A549 (cell line): Measurements from ENCODE around the gene ATP2B3. TPM values are rescaled to one million over a fixed set of nuclear protein-coding genes. Genes with fewer than 3 reads are reported as not detected.

ENCODE experiments used
- ATAC-seq, 2 experiments: fragments of 200-7000 bp in 1 of 2; fragments of >200 bp in 1 of 2; cut with Nextera tagmentation in 1 of 2; cut with Tn5 transposase in 1 of 2; 3 replicates each; pipeline versions ENCODE4 v1.8.0 to v1.9.1; 2018 to 2020; ENCODE audit warnings: mild to moderate bottlenecking in 1 of 2, moderate library complexity in 1 of 2
- CTCF ChIA-PET: fragments of 300-600 bp; sonication (Branson Sonifier 250); formaldehyde crosslinking; extraction: SDS; loops from one replicate; lab custom pipeline; 2021; ENCODE audit warnings: antibody characterized with exemption, inconsistent platforms; lab: Yijun Ruan, JAX
- POLR2A ChIA-PET: fragments of 350-600 bp; formaldehyde crosslinking; extraction: SDS; loops from one replicate; lab custom pipeline; 2021; ENCODE audit warnings: antibody characterized with exemption, inconsistent platforms; lab: Yijun Ruan, JAX
- DNase-seq, 2 experiments: peaks; one replicate each; pipeline versions ENCODE4 v3.0.0 to v3.0.0-alpha.2; 2011 to 2016; ENCODE audit warnings: low read depth in 1 of 2, low spot score in 1 of 2
- FAIRE-seq: peaks from 2 replicates; lab custom pipeline; 2011; peaks lifted over from hg19 to GRCh38; lab: Jason Lieb, UNC
- H3K27ac ChIP-seq, 2 experiments: fragments of >200 bp; sonication (Bioruptor Twin); formaldehyde crosslinking; 3 replicates each; pipeline ENCODE4 v1.5.1; 2016 to 2017
- H3K4me1 ChIP-seq: fragments of >200 bp; sonication (Bioruptor Twin); formaldehyde crosslinking; 3 replicates; pipeline ENCODE4 v1.6.1; 2016
- H3K4me2 ChIP-seq: fragments of >200 bp; sonication (Bioruptor Twin); formaldehyde crosslinking; 3 replicates; pipeline ENCODE4 v1.6.1; 2016
- H3K4me3 ChIP-seq: fragments of >200 bp; sonication (Bioruptor Twin); formaldehyde crosslinking; 3 replicates; pipeline ENCODE4 v1.5.1; 2016
- H3K9me3 ChIP-seq: fragments of >200 bp; sonication (Bioruptor Twin); formaldehyde crosslinking; 3 replicates; pipeline ENCODE4 v1.6.1; 2016
- CHD2 ChIP-seq: fragments of 150-350 bp; IDR thresholded peaks from 2 replicates; pipeline ENCODE4 v1.6.1; 2014; ENCODE audit warnings: low read length; ENCODE audit not compliant: partially characterized antibody
- EHF ChIP-seq: fragments of 250-450 bp; sonication (Bioruptor Pico); IDR thresholded peaks from 2 replicates; pipeline ENCODE4 v1.5.0; 2020; ENCODE audit warnings: mild to moderate bottlenecking
- EP300 ChIP-seq, 2 experiments: fragments of >200 bp; sonication (Bioruptor Twin); formaldehyde crosslinking; IDR thresholded peaks; 2 replicates in 1 of 2; 3 replicates in 1 of 2; pipeline ENCODE4 v1.6.1; 2016 to 2017
- FOSB ChIP-seq: fragments of 250-450 bp; sonication (Bioruptor Pico); IDR thresholded peaks from 2 replicates; pipeline ENCODE4 v1.5.0; 2020; ENCODE audit warnings: mild to moderate bottlenecking, moderate library complexity
- FOSL2 ChIP-seq, 2 experiments: fragments of 450-650 bp in 1 of 2; fragments of >200 bp in 1 of 2; sonication (Bioruptor Twin) in 1 of 2; formaldehyde crosslinking; IDR thresholded peaks; 2 replicates each; pipeline versions ENCODE4 v1.5.0 to v1.6.1; 2016 to 2020; ENCODE audit warnings: mild to moderate bottlenecking in 1 of 2, moderate library complexity in 1 of 2
- FOXS1 ChIP-seq: fragments of 250-450 bp; sonication (Bioruptor Pico); IDR thresholded peaks from 2 replicates; pipeline ENCODE4 v1.5.0; 2020; ENCODE audit warnings: mild to moderate bottlenecking, moderate library complexity
- JUN ChIP-seq, 2 experiments: fragments of >200 bp; sonication (Bioruptor Twin); formaldehyde crosslinking; IDR thresholded peaks; 2 replicates in 1 of 2; 3 replicates in 1 of 2; pipeline ENCODE4 v1.6.1; 2016 to 2017
- JUNB ChIP-seq: fragments of >200 bp; sonication (Bioruptor Twin); formaldehyde crosslinking; IDR thresholded peaks from 2 replicates; pipeline ENCODE4 v1.6.1; 2016
- KDM5A ChIP-seq: fragments of 200-600 bp; sonication (generic); IDR thresholded peaks from 2 replicates; pipeline ENCODE4 v1.6.1; 2016; ENCODE audit warnings: antibody characterized with exemption, mild to moderate bottlenecking
- NFE2L2 ChIP-seq: fragments of 150-350 bp; conservative IDR thresholded peaks from 2 replicates; pipeline ENCODE4 v1.6.1; 2014; ENCODE audit warnings: low read length
- NR3C1 ChIP-seq: fragments of >200 bp; sonication (Bioruptor Twin); formaldehyde crosslinking; IDR thresholded peaks from 3 replicates; pipeline ENCODE4 v1.6.1; 2017
- PHF8 ChIP-seq: fragments of 200-600 bp; sonication (generic); IDR thresholded peaks from 2 replicates; pipeline ENCODE4 v1.6.1; 2016; ENCODE audit warnings: low read depth, mild to moderate bottlenecking, antibody characterized with exemption, moderate library complexity, borderline replicate concordance
- RARB ChIP-seq: fragments of 250-450 bp; sonication (Bioruptor Pico); IDR thresholded peaks from 2 replicates; pipeline ENCODE4 v1.8.0; 2021; ENCODE audit warnings: mild to moderate bottlenecking, moderate library complexity
- RFX5 ChIP-seq: fragments of 450-650 bp; IDR thresholded peaks from 2 replicates; pipeline ENCODE4 v1.7.1; 2014; ENCODE audit warnings: antibody characterized with exemption, mild to moderate bottlenecking, moderate library complexity
- TFCP2L1 ChIP-seq: fragments of 250-450 bp; sonication (Bioruptor Pico); IDR thresholded peaks from 2 replicates; pipeline ENCODE4 v1.5.0; 2021; ENCODE audit warnings: mild to moderate bottlenecking
- ZNF302 ChIP-seq: fragments of 250-450 bp; sonication (Bioruptor Pico); IDR thresholded peaks from 2 replicates; pipeline ENCODE4 v1.9.0; 2021; ENCODE audit warnings: inconsistent platforms, mild to moderate bottlenecking, moderate library complexity
- WGBS: methylation state at CpG from one replicate; pipeline ENCODE4 v1.1.6; 2017; ENCODE audit errors: missing lambda C conversion rate; 5-methylcytosine and 5-hydroxymethylcytosine counted together
- polyA plus RNA-seq, 4 experiments: library from polyadenylated mRNA; depleted of rRNA in 3 of 4; stranded (reverse); fragments of >200 nt; fragmentation: RNase III in 1 of 4; extraction: RNeasy Plus Mini Kit Qiagen cat#74134 plus additional on column Dnase treatment in 1 of 4; gene quantifications; 2 replicates in 3 of 4; 3 replicates in 1 of 4; pipeline ENCODE4 v1.2.3, GENCODE V29; 2011 to 2017
- TF ChIP-seq, protein P1 (sequence below): IDR thresholded peaks from 2 replicates; pipeline ENCODE4 v1.6.1; 2012
- TF ChIP-seq, protein P2 (sequence below): fragments of >200 bp; sonication (Bioruptor Twin); formaldehyde crosslinking; IDR thresholded peaks from 3 replicates; pipeline ENCODE4 v1.6.1; 2016
- TF ChIP-seq, protein P3 (sequence below): IDR thresholded peaks from 2 replicates; pipeline ENCODE4 v1.6.1; 2012

ATP2B3 gene
- polyA plus RNA-seq, 2 of the 4 experiments (the other 2 are of a cell fraction): 0.13 to 0.30 TPM

DNA sequence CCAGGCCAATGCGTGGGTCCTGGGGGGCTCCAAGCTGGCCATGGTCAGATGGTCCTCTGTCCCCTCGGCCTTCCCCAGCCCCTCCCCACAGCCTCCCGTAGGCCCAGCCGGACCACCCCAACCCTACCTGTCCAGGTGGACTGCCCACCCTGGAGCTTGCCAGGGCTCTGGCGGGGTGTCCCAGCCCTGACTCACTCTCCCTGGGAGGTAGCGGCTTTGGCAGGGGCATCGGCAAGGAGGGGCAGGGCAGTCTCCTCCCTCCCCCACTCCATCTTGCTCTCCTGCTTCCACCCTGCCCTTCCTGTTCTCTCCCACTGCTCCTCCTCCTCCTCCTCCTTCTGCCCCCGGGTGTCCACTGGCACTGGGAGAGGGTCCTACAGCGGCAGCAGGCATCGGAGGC is 15.3 kb upstream of the ATP2B3 start:
- Histone ChIP-seq H3K4me1 (no peaks in the 10 kb centered on the region), H3K27ac (no peak overlapping the region), H3K9me3 (no peaks in the 10 kb centered on the region), H3K4me2 (no peak overlapping the region), H3K4me3 (no peak overlapping the region)
- no peak for FAIRE-seq
- TF ChIP-seq EHF (no peak), PHF8 (no peak)
- TF ChIP-seq, protein P1, sequence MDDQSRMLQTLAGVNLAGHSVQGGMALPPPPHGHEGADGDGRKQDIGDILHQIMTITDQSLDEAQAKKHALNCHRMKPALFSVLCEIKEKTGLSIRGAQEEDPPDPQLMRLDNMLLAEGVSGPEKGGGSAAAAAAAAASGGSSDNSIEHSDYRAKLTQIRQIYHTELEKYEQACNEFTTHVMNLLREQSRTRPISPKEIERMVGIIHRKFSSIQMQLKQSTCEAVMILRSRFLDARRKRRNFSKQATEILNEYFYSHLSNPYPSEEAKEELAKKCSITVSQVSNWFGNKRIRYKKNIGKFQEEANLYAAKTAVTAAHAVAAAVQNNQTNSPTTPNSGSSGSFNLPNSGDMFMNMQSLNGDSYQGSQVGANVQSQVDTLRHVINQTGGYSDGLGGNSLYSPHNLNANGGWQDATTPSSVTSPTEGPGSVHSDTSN: no peak
- TF ChIP-seq, protein P2, sequence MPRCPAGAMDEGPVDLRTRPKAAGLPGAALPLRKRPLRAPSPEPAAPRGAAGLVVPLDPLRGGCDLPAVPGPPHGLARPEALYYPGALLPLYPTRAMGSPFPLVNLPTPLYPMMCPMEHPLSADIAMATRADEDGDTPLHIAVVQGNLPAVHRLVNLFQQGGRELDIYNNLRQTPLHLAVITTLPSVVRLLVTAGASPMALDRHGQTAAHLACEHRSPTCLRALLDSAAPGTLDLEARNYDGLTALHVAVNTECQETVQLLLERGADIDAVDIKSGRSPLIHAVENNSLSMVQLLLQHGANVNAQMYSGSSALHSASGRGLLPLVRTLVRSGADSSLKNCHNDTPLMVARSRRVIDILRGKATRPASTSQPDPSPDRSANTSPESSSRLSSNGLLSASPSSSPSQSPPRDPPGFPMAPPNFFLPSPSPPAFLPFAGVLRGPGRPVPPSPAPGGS: no peak
- 71% methylated on average over 4 of the region's 10 CpGs for WGBS
- CTCF ChIA-PET: interaction anchor here (1.2 to 1.3 kb wide), 2 partner anchors 10 to 32 kb away, joined by 3 to 4 read pairs; partner anchors contain the start of gene HAUS7
- POLR2A ChIA-PET: interaction anchor here (0.7 kb wide), 1 partner anchor 28 kb away, joined by 3 read pairs; no protein-coding TSS in a partner anchor
- ATAC-seq: no peak
- DNase-seq: no peak

DNA sequence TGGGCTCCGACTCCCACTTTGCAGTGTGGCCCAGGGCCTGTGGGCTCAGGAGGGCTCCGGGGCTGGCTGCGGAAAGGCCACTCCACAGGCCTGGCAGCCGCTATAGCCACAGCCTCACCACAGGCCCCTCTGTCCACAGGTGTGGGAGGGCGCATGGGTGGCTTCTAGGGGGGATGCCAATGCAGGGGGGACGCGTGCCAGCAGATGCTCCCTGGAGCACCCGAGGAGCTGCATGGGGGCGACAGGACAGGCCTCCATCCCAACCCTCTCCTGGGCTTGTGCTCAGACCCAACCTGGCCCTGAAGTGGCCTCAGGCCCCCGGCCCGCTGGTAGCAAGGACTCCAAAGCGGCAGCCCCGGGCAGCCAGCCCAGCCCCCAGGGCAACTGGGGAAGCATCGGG is 14.6 kb upstream of the ATP2B3 start:
- no peaks in the 10 kb centered on the region for H3K9me3 ChIP-seq
- H3K4me1 ChIP-seq: no peaks in the 10 kb centered on the region
- no peak for FAIRE-seq
- POLR2A ChIA-PET: interaction anchor here (0.7 kb wide), 1 partner anchor 29 kb away, joined by 3 read pairs; no protein-coding TSS in a partner anchor
- TF ChIP-seq ZNF302 (no peak), FOXS1 (CRISPR knock-in tag) (no peak), RFX5 (no peak), FOSB (CRISPR knock-in tag) (no peak), FOSL2 (IDR thresholded peaks at IDR 0.05) (no peak), FOSL2 (CRISPR knock-in tag; IDR thresholded peaks at IDR 0.05) (no peak), JUNB (no peak), RARB (CRISPR knock-in tag) (no peak), NFE2L2 (no peak), EP300 (IDR thresholded peaks at IDR 0.05) (no peak), CHD2 (no peak), NR3C1 (no peak), KDM5A (no peak), TFCP2L1 (CRISPR knock-in tag) (no peak), JUN (IDR thresholded peaks at IDR 0.05) (no peak), PHF8 (no peak)
- TF ChIP-seq, protein P3, sequence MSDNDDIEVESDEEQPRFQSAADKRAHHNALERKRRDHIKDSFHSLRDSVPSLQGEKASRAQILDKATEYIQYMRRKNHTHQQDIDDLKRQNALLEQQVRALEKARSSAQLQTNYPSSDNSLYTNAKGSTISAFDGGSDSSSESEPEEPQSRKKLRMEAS: no peak
- TF ChIP-seq, all 56 proteins: peak for 0
- no peak for ATAC-seq
- CTCF ChIA-PET: interaction anchor here (1.3 kb wide), 1 partner anchor 11 kb away, joined by 3 read pairs; no protein-coding TSS in a partner anchor
- Histone ChIP-seq H3K4me3 (no peak overlapping the region), H3K4me2 (no peak overlapping the region), H3K27ac (no peak overlapping the region)
- no peak for DNase-seq
- WGBS: 70% methylated on average over 4 of the region's 14 CpGs

DNA sequence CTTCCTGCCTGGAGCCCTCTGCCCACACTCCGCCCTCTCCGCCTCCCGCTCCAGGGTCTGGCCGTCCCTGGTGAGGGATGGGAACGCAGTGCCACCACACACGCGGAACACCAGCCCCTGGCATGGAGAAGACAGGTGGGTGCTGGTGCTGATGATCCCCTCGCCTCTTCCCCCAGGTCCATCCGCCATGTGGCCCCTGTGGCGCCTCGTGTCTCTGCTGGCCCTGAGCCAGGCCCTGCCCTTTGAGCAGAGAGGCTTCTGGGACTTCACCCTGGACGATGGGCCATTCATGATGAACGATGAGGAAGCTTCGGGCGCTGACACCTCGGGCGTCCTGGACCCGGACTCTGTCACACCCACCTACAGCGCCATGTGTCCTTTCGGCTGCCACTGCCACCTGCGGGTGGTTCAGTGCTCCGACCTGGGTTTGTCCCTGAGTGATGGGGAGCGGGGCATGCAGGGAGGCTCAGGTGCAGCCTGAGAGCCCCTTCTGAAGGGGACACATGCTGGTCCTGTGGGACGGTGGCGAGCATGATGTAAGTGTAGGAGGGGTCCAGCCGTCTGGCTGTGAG is 12.9 kb upstream of the ATP2B3 start:
- FAIRE-seq: no peak

More for the DNA sequence above, 12.9 kb upstream of the ATP2B3 start:
- no peak for TF ChIP-seq EP300 (IDR thresholded peaks at IDR 0.05)
- Histone ChIP-seq H3K4me3 (no peak overlapping the region), H3K27ac (no peak overlapping the region), H3K9me3 (no peaks in the 10 kb centered on the region), H3K4me2 (no peak overlapping the region), H3K4me1 (no peaks in the 10 kb centered on the region)
- ATAC-seq: no peak
- POLR2A ChIA-PET: no interaction called here
- WGBS: 83% methylated on average over 9 of the region's 26 CpGs
- no peak for DNase-seq
- CTCF ChIA-PET: interaction anchor here (1.2 to 7.6 kb wide), 3 partner anchors 32 to 472 kb away, joined by 3 to 130 read pairs (median 66); partner anchors contain the start of gene HAUS7
